OCI-LY7 (cell line): ENCODE data around the gene PPP1R14B.

Experiments used
- CTCF ChIP-seq: fragments of 200-600 bp; sonication (generic); conservative IDR thresholded peaks from 2 replicates; pipeline ENCODE4 v1.5.1; 2014; ENCODE audit warnings: mild to moderate bottlenecking, antibody characterized with exemption, low read length, moderate library complexity, mixed read lengths
- EZH2phosphoT487 ChIP-seq: fragments of 200-600 bp; sonication (generic); IDR thresholded peaks from 2 replicates; pipeline ENCODE4 v1.6.1; 2018; ENCODE audit warnings: low read depth, borderline replicate concordance, mild to moderate bottlenecking, mixed run types, antibody characterized with exemption, low read length, moderate library complexity, mixed read lengths

GRCh38 chr11:64241241-64241490, 5.6 kb downstream of the PPP1R14B start:
- no peak for TF ChIP-seq CTCF
- no peak for TF ChIP-seq EZH2phosphoT487
